Activated T-cell treated with anti-CD3 and anti-CD28 coated beads, Interleukin-2, amount 50 U/mL, for 48 hours (primary cell): ENCODE data around the gene ETV3.
"Not testable (repeated sequence)": the region's sequence is repeated elsewhere in the genome, so short reads cannot be mapped to it uniquely, and the experiment has no call there.

Source experiments
- DNase-seq, 2 experiments: peaks; one replicate each; pipeline ENCODE4 v3.0.0-alpha.2; 2020

The ETV3 gene

GRCh38 chr1:157138220-157139051 is at the start of gene ETV3:
TSS of gene ETV3 (minus strand) at chr1:157138395. CDS start at chr1:157136352, 2,043 bp downstream.
- peak; percentile 85 to 90 for DNase-seq

DNA sequence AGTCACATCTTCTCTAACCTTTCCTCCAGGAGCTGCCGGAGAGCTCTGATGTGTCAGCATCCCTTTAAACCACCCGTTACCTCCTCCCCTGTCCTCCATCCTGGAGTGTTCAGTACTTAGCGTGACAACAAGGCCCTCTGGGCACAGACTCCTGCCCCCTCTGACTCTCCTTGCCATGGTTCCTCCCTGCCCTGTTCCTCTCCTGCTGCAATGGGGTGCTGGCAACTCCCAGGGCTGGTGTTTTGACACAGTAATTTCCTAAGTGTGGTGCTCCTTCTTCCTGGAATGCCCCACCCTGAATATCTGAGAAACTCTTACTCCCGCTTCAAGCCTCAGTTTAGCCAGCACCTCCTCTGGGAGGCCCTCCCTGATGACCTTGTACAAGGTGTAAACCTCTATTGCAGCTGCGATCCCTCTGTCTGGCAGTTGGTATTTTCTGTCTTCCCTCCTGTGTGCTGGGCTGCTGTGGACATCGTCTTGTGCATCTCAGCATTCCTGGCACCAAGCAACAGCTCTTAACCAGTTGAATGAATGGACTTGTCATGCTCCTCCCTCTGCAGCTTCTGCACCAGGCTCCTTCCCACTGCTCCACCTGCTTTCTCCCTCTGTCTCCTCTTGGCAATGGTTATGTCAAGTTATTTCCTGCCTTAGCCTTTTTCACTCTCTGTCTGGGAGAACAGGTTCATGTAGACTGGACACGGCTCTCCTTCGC is 48.2 kb upstream of the ETV3 start:
- no peak for DNase-seq

DNA sequence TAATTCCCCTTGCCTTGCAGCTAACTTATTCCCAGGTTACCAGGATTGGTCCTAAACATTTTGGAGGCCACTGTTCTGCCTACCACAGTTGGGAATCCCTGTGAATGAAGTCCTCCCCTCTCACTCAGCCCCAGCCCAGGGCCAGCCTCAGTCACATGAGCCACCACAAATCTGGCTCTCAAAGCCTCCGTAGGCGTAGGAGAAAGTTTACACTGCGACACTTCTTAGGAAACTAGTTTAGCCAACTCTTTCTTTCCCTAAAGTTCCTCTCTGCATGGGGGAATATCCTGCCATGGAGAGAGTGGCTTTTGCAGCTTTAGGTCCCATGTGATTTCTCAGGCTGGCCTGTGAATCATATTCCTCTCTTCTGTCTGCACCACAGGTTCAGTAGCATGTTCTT is 45.7 kb upstream of the ETV3 start:
- no peak for DNase-seq

DNA sequence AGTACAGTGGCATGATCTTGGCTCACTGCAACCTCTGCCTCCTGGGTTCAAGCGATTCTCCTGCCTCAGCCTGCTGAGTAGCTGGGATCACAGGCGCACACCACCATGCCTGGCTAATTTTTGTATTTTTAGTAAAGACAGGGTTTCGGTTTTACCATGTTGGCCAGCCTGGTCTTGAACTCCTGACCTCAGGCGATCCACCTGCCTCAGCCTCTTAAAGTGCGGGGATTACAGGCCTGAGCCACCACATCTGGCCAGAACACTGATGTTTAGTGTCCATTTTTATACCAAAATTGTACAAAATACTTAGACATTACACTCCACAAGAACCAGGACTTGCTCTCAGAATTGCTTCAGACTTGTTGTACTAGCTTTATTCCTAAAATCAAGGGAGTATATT is 44.2 kb upstream of the ETV3 start:
- DNase-seq = not testable (repeated sequence)

DNA sequence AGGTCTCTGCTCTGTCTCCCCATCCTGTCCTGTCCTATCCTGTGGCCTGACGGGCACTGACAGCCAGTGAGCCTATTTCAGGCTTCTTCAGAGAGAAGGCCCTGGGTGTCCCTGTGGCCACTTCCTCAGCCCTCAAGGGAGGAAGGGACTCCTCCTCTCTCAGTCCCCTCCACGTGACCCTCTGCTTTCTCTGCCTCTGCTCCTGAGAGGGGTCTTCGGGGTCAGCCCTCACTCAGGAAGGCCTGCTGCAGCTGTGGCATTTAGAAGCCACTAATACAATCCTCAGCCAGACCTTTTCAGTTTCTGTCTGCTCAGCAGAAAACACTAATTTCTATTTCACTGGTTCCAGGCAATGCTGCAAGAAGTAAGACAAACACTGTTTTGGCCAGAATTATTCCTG is 43.6 kb upstream of the ETV3 start:
- DNase-seq = no peak

DNA sequence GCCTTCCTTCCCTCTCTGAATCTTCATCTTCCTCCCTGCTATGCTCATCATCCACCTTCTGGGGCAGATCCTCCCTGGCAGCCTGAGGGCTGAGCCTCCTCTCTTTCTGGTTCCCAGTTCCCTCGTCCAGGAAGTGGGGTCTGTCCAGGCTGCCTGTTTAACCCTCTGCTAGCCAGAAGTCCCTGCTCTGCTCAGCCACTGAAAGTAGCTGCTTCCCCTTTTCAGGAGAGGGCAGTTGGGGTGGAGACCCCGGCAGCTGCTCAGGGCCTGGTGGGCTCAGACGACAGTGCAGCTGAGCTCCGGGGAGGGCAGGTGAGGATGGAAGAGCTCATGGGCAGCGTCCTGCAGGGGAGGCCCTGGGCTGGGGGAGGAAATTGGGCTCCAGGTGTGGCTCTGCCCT is 43.1 kb upstream of the ETV3 start:
- no peak for DNase-seq

DNA sequence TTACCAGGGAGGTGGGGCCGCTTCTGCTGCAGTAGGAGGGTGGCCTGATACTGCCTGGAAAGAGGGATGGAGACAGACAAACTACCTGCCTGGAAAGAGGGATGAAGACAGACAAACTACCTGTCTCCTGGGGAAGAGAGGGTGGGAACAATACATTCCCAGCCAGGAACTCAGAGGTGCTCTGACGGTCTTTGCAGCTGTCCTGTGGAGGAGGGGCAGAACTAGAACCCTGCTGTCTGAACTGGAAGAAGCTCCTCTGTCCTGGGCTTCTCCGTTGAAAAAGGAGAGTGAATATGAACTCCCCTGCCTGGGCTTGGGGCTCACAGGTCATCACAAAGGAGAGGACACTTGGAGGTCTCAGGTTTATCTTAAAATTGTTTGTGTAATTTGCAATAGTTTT is 40.3 kb upstream of the ETV3 start:
- DNase-seq = no peak

- no peak for DNase-seq
These were observed 39.7 kb upstream of the ETV3 start for GRCh38 chr1:157177733-157178394.

GRCh38 chr1:157176591-157177121 is 38.5 kb upstream of the ETV3 start:
- no peak for DNase-seq

GRCh38 chr1:157176016-157176415 is 37.8 kb upstream of the ETV3 start:
- DNase-seq = no peak

- DNase-seq = no peak
These were observed 35.8 kb upstream of the ETV3 start for GRCh38 chr1:157173900-157174410.

GRCh38 chr1:157173241-157173640 is 35.0 kb upstream of the ETV3 start:
- DNase-seq = not testable (repeated sequence)

DNA sequence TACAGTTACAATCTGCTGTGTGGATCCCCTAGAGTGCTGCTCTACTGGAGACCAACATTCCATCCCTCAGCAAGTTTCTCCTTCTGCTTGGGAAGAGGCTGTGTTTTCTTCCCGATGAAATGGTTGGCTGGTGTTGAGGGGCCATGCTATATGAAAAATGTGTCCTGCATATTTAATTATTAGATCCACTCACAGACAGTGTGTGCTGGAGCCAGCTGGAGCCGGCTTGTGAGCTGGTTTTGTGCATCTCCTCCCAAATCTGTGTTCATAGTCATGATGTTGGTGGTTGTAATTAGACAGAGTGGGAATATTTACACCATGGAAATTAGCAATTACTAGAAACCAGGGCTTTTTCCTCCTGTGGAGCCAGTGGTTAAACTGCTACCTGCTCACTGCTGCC is 34.4 kb upstream of the ETV3 start:
- not testable (repeated sequence) for DNase-seq

- not testable (repeated sequence) for DNase-seq
These were observed 33.8 kb upstream of the ETV3 start for GRCh38 chr1:157171903-157172503.

DNA sequence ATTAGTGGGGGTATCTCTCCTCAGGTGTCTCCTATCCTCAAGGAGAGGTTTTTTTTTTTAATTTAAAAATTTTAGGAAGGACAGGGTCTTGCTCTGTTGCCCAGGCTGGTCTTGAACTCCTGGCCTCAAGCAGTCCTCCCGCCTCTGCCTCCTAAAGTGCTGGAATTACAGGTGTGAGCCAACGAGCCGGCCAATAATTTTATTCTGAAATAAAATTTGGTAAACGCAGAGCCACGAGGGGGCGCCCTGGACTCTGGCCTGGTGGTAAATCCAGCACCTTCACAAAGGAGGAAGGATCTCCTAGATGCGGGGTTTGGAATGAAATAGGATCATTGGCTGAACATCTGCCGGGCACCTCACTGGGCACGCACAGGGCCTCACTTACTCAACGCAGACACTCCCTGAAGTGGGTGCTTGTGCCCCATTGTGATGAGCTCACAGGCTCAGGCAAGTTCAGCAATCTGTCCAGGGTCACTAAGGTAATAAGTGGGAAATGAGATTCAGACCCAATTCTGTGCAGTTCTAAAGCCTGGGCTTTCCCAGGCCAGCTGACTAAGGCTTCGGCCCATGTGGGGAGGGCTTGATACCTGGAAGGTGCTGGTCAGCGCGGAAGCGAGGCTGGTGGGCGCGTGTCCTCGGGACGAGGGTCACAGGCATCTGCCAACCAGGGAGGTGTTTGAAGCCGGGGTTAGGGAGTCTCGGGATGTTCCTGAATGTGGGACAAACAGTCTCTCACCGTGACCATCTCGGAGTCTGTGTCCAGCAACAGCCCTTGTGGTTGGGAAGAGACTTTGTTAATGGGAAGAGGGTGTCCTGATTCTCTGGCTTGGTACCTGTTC is 32.7 kb upstream of the ETV3 start:
- peak; percentile 69 to 72 for DNase-seq

DNA sequence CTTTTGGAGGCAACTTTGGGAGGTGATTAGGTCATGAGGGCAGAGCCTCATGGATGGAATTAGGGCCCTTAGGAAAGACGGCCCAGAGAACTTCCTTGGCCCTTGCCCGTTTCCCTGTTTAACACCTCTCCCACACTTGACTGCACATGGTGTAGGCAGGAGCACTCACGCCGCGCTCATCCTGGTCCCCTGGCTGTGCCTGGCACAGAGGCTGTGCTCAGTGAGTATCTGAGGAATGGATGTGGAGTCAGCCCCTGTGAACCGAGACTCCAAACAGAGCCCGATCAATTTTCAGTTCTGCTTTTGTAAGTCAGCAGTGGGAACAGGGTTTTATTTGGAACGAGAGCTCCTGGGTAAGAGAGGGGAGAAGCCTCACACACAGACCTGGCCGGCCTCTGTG is 29.8 kb upstream of the ETV3 start:
- DNase-seq = no peak

GRCh38 chr1:157167437-157167836 is 29.2 kb upstream of the ETV3 start:
- DNase-seq = no peak

DNA sequence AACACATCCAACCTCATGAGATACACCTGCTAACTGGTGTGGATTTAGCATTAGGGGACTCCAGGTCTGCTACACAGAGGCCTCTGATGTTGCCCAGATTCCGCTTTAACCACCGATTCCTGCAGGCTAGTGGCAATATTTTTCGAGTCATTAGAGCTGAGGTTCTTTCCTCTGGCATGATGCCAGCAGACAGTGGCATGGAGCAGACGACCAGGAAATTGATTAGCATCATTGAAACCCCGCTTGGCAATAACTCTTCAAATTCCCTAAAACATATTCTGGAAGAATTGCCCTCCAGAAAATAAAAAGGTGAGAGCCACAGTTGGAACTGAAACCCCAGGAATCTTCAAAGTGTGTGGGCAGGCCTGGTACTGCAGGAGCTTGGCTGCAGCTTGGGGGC is 28.4 kb upstream of the ETV3 start:
- DNase-seq = no peak

GRCh38 chr1:157163273-157164127 is 25.3 kb upstream of the ETV3 start:
- peak; percentile 89 to 91 for DNase-seq

- no peak for DNase-seq
These were observed 24.1 kb upstream of the ETV3 start for GRCh38 chr1:157162345-157162744.

DNA sequence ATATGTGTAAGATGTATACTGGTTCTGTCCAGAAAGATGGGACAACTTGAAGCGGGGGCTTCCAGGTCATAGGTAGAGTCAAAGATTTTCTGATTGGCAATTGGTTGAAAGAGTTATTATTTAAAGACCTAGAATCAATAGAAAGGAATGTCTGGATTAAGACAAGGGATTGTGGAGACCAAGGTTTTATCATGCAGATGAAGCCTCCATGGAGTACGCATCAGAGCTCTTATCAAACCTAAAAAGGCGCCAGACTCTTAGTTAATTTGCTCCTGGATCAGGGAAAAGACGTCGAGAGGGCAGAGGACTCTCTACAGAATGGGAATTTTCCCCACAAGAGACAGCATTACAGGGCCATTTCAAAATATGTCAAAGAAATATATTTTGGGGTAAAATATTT is 23.7 kb upstream of the ETV3 start:
- DNase-seq = no peak
